Osteoblast (primary cell): ENCODE measurements around the gene C16orf54. TPM values are rescaled to one million over a fixed set of nuclear protein-coding genes. Genes with fewer than 3 reads are reported as not detected.

ENCODE experiments used
- DNase-seq: peaks from one replicate; pipeline ENCODE4 v3.0.0; 2011; ENCODE audit warnings: low spot score, mixed read lengths; ENCODE audit not compliant: insufficient read length; ENCODE audit errors: missing footprints
- H2AFZ ChIP-seq: 2 replicates; pipeline ENCODE4 v1.6.0; 2011; ENCODE audit warnings: mild to moderate bottlenecking, low read length
- H3K27ac ChIP-seq: 2 replicates; pipeline ENCODE4 v1.5.1; 2011; ENCODE audit warnings: mild to moderate bottlenecking, low read depth, low read length, moderate library complexity
- H3K27me3 ChIP-seq: 2 replicates; pipeline ENCODE4 v1.6.0; 2012; ENCODE audit warnings: mild to moderate bottlenecking, control low read depth, inconsistent platforms, low read length, moderate library complexity; ENCODE audit not compliant: insufficient read depth
- H3K36me3 ChIP-seq: 2 replicates; pipeline ENCODE4 v1.5.1; 2011; ENCODE audit warnings: mild to moderate bottlenecking, low read length, control low read depth, moderate library complexity; ENCODE audit not compliant: insufficient read depth
- H3K4me1 ChIP-seq: 2 replicates; pipeline ENCODE4 v1.5.1; 2011; ENCODE audit warnings: mild to moderate bottlenecking, low read length, control low read depth, moderate library complexity; ENCODE audit not compliant: insufficient read depth
- H3K4me2 ChIP-seq: 2 replicates; pipeline ENCODE4 v1.6.0; 2011; ENCODE audit warnings: mild to moderate bottlenecking, low read length; ENCODE audit not compliant: insufficient read depth
- H3K4me3 ChIP-seq: fragments of 200-600 bp; sonication (generic); 3 replicates; pipeline ENCODE4 v1.5.1; 2012; ENCODE audit warnings: mild to moderate bottlenecking, low read length, inconsistent platforms; ENCODE audit not compliant: insufficient read depth
- H3K79me2 ChIP-seq: 2 replicates; pipeline ENCODE4 v1.6.0; 2012; ENCODE audit warnings: mild to moderate bottlenecking, low read length, control low read depth, inconsistent platforms; ENCODE audit not compliant: insufficient read depth
- H3K9me3 ChIP-seq: 2 replicates; pipeline ENCODE4 v1.5.1; 2011; ENCODE audit warnings: low read depth, low read length, control low read depth
- H4K20me1 ChIP-seq: 2 replicates; pipeline ENCODE4 v1.6.0; 2012; ENCODE audit warnings: mild to moderate bottlenecking, low read length, control low read depth; ENCODE audit not compliant: insufficient read depth
- total RNA-seq: library from RNA; depleted of rRNA; stranded (reverse); fragments of >200 nt; gene quantifications from 2 replicates; pipeline ENCODE4 v1.2.3, GENCODE V29; 2012
- TF ChIP-seq, protein P1 (sequence below): IDR thresholded peaks from 2 replicates; pipeline ENCODE4 v1.5.1; 2011; ENCODE audit warnings: mild to moderate bottlenecking, low read depth, low read length, moderate library complexity; ENCODE audit errors: extremely low read depth

C16orf54 gene
- total RNA-seq, 1 donor = 0.72 TPM

DNA sequence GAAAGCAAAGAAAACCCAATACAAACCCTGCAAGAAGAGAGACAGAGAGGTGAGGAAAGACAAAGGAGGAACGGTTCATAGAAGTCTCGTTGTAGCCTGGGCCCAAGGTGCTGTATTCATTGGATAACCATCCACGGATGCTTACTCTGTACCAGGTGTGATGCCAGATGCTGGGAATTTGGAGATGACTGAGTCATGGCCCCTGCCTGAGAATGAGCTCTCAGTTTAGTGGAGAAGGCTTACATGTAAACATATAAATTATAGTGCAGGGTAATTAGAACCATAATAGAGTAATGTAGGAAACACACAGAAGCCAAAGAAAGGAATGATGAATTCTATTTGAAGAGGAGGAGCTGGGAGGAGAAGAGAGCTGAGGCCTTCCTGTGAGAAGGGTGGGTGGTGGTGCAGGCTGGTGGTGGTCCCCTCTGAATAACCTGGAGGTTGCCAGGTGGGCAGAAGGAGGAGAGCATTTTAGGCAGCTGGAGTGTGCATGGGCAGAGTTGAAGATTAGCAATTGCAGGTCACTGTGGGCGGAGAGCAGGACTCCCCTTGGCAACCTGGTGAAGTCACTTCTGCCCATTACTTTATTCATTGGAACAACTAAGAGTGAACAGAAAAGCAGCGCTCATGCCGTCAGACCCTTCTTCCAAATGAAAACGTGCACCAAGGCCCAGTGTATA, 24.6 kb upstream of the C16orf54 start:
- no peak overlapping the region for H3K4me2 ChIP-seq
- H3K36me3 ChIP-seq = no peaks in the 10 kb centered on the region
- H3K79me2 ChIP-seq = no peaks in the 10 kb centered on the region
- H3K4me1 ChIP-seq = no peaks in the 10 kb centered on the region
- no peak overlapping the region for H2AFZ ChIP-seq
- no peak overlapping the region for H3K4me3 ChIP-seq
- no peak overlapping the region for H3K27ac ChIP-seq
- no peak for DNase-seq
- no peaks in the 10 kb centered on the region for H4K20me1 ChIP-seq
- no peaks in the 10 kb centered on the region for H3K9me3 ChIP-seq
- TF ChIP-seq, protein P1, sequence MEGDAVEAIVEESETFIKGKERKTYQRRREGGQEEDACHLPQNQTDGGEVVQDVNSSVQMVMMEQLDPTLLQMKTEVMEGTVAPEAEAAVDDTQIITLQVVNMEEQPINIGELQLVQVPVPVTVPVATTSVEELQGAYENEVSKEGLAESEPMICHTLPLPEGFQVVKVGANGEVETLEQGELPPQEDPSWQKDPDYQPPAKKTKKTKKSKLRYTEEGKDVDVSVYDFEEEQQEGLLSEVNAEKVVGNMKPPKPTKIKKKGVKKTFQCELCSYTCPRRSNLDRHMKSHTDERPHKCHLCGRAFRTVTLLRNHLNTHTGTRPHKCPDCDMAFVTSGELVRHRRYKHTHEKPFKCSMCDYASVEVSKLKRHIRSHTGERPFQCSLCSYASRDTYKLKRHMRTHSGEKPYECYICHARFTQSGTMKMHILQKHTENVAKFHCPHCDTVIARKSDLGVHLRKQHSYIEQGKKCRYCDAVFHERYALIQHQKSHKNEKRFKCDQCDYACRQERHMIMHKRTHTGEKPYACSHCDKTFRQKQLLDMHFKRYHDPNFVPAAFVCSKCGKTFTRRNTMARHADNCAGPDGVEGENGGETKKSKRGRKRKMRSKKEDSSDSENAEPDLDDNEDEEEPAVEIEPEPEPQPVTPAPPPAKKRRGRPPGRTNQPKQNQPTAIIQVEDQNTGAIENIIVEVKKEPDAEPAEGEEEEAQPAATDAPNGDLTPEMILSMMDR = no peak
- peaks cover 4% of the 10 kb centered on the region for H3K27me3 ChIP-seq

- Histone ChIP-seq H2AFZ (no peak overlapping the region), H3K9me3 (no peaks in the 10 kb centered on the region), H3K79me2 (no peaks in the 10 kb centered on the region), H3K36me3 (no peaks in the 10 kb centered on the region), H3K4me1 (no peaks in the 10 kb centered on the region), H3K27ac (no peak overlapping the region), H3K4me3 (no peak overlapping the region), H4K20me1 (no peaks in the 10 kb centered on the region), H3K4me2 (no peak overlapping the region), H3K27me3 (peaks cover 4% of the 10 kb centered on the region)
- DNase-seq = no peak
- TF ChIP-seq, protein P1 = no peak
These were observed 23.7 kb upstream of the C16orf54 start for GRCh38 chr16:29769507-29769906.

DNA sequence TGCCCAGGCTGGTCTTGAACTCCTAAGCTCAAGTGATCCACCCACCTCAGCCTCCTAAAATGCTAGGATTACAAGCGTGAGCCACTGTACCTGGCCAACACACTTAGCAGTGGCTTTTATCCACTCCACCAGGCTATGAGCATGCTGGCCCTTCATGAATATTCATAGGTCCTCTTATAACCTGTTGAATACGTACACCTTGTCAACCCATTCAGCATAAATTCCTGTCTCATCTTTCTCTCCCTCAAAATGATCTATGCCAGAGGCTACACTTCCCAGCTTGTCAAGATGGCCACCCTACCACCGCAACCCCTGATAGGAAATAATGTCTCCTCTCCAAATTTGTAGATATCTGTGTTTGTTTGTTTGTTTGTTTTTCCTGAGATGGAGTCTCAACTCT, 21.3 kb upstream of the C16orf54 start:
- Histone ChIP-seq H3K27ac (no peak overlapping the region), H3K4me2 (no peak overlapping the region), H3K4me3 (no peak overlapping the region), H3K9me3 (no peaks in the 10 kb centered on the region), H2AFZ (no peak overlapping the region), H3K79me2 (no peaks in the 10 kb centered on the region), H4K20me1 (no peaks in the 10 kb centered on the region), H3K27me3 (peaks cover 4% of the 10 kb centered on the region), H3K4me1 (no peaks in the 10 kb centered on the region), H3K36me3 (no peaks in the 10 kb centered on the region)
- TF ChIP-seq, protein P1 = no peak
- DNase-seq = no peak

GRCh38 chr16:29766571-29766970, 20.8 kb upstream of the C16orf54 start:
- Histone ChIP-seq H3K79me2 (no peaks in the 10 kb centered on the region), H4K20me1 (no peaks in the 10 kb centered on the region), H3K9me3 (no peaks in the 10 kb centered on the region), H2AFZ (no peak overlapping the region), H3K4me1 (no peaks in the 10 kb centered on the region), H3K36me3 (no peaks in the 10 kb centered on the region), H3K27ac (no peak overlapping the region), H3K27me3 (peaks cover 4% of the 10 kb centered on the region), H3K4me2 (no peak overlapping the region), H3K4me3 (no peak overlapping the region)
- DNase-seq = no peak
- TF ChIP-seq, protein P1 = no peak
